OCI-LY3 (cell line): ENCODE measurements around the gene MED16.

Experiments used
- CTCF ChIP-seq: fragments of 200-600, 300-600 bp; sonication (generic); IDR thresholded peaks from 2 replicates; pipeline ENCODE4 v1.5.1; 2014; ENCODE audit warnings: antibody characterized with exemption, low read length, low read depth
- EZH2phosphoT487 ChIP-seq: fragments of 200-600 bp; shearing (Covaris generic); IDR thresholded peaks from 2 replicates; pipeline ENCODE4 v1.6.1; 2018; ENCODE audit warnings: antibody characterized with exemption, mixed run types, low read depth

- TF ChIP-seq CTCF = no peak
- no peak for TF ChIP-seq EZH2phosphoT487
These were observed 20.2 kb upstream of the MED16 start, which contains the start of gene R3HDM4 for GRCh38 chr19:913080-913748.
